Psoas muscle (tissue), 8 donors: Measurements from ENCODE around the gene APOF. TPM values are rescaled to one million over a fixed set of nuclear protein-coding genes. Genes with fewer than 3 reads are reported as not detected.

ENCODE experiments used
- ATAC-seq, 4 donors: fragments of 200-7000 bp; cut with Tn5 transposase; one replicate each; pipeline ENCODE4 v1.9.1; 2020; ENCODE audit warnings: moderate library complexity in 3 of 4, mild to moderate bottlenecking in 2 of 4
- DNase-seq, 2 donors: peaks; one replicate each; pipeline ENCODE4 v3.0.0-alpha.2; 2020
- H3K27ac ChIP-seq: fragments of 200-600 bp; one replicate; pipeline ENCODE4 v1.8.0; 2022
- H3K27me3 ChIP-seq, 3 donors: fragments of 200-600 bp in 1 of 3; one replicate each; pipeline versions ENCODE4 v1.6.1 to v1.8.0; 2013 to 2022; ENCODE audit warnings: low read length in 2 of 3, mild to moderate bottlenecking in 2 of 3, moderate library complexity in 1 of 3; ENCODE audit not compliant: insufficient read depth in 3 of 3
- H3K36me3 ChIP-seq, 2 donors: fragments of 200-600 bp in 1 of 2; one replicate each; pipeline versions ENCODE4 v1.6.1 to v1.8.0; 2013 to 2022; ENCODE audit warnings: low read depth in 1 of 2, mild to moderate bottlenecking in 1 of 2, moderate library complexity in 1 of 2; ENCODE audit not compliant: insufficient read depth in 1 of 2
- H3K4me1 ChIP-seq: fragments of 200-600 bp; one replicate; pipeline ENCODE4 v1.8.0; 2022
- H3K4me3 ChIP-seq: fragments of 200-600 bp; one replicate; pipeline ENCODE4 v1.8.0; 2022; ENCODE audit warnings: mild to moderate bottlenecking
- H3K9me3 ChIP-seq: fragments of 200-600 bp; one replicate; pipeline ENCODE4 v1.8.0; 2022
- WGBS, 3 donors: extraction: QIAGEN DNeasy Blood & Tissue Kit; methylation state at CpG; one replicate each; pipeline versions ENCODE4 v1.1.6 to v1.1.7; 2013; 5-methylcytosine and 5-hydroxymethylcytosine counted together
- intact Hi-C, 2 donors: fragments of 100-400 bp; cut with DNase I; formaldehyde crosslinking; loops; one replicate each; pipeline versions ENCODE4 v1.11.0 to v1.14.2; 2022
- polyA plus RNA-seq, 3 donors: library from polyadenylated mRNA; stranded (reverse); fragments of 200-250 nt; gene quantifications; one replicate each; pipeline ENCODE4 v1.2.3, GENCODE V29; 2013
- total RNA-seq, 4 donors: library from RNA; stranded (reverse); fragmentation: NEBNext Ultra II Directional in 2 of 4; extraction: Animal tissue kit (Norgen Biotek cat#: 25700) in 2 of 4; gene quantifications; one replicate each; pipeline versions ENCODE4 v1.2.1 to v1.2.4, GENCODE V29; 2021 to 2023
- TF ChIP-seq, protein P1 (sequence below): fragments of 200-600 bp; IDR thresholded peaks from one replicate; pipeline ENCODE4 v1.8.0; 2022; ENCODE audit warnings: antibody characterized with exemption
- donor health status: healthy with polysubstance abuse.
- donor health status: DM: no; HTN: no; CAD: no; lungs with moderate emphysema.
- donor health status: Bipolar disorder and iron deficiency.
- donor health status: healthy.
- donor health status: DM: yes; HTN: yes; CAD: no.
- donor health status: DM: no; HTN: no; CAD: no.
- donor health status: DM: no; HTN: no; CAD: no.
- donor health status: DM: yes; HTN: yes; CAD: no.

Gene APOF
- total and polyA plus RNA-seq, 7 donors: not detected

DNA sequence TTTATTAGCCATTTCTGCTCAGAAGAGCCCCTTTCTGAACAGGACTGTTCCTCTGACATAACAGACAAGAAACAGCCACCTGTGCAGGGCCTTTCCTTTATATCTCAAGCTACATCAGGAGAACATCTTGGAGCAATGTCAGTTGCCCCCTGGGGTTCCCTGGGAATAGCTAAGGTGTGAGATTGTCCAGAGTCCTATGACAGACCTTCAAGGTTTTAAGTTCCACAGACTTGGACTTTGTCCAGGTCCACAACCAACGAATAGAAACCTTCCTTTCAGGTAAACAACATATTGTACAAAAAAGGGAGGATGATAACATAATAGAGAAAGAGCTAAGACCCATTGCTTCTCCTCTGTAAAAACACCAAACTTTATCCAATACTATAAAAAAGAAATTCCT, 21.0 kb downstream of the APOF start:
- intact Hi-C loops: no loop called here
- Histone ChIP-seq H3K27me3 (no peaks in the 10 kb centered on the region), H3K4me3 (no peak overlapping the region), H3K4me1 (no peaks in the 10 kb centered on the region), H3K36me3 (peaks cover 6 to 56% of the 10 kb centered on the region in 2 donors), H3K9me3 (no peaks in the 10 kb centered on the region), H3K27ac (no peak overlapping the region)
- WGBS, 3 donors: 14 to 58% (median 27%) methylated on average over 1 of the region's 1 CpG
- ATAC-seq (no peak), DNase-seq (no peak)
- TF ChIP-seq, protein P1, sequence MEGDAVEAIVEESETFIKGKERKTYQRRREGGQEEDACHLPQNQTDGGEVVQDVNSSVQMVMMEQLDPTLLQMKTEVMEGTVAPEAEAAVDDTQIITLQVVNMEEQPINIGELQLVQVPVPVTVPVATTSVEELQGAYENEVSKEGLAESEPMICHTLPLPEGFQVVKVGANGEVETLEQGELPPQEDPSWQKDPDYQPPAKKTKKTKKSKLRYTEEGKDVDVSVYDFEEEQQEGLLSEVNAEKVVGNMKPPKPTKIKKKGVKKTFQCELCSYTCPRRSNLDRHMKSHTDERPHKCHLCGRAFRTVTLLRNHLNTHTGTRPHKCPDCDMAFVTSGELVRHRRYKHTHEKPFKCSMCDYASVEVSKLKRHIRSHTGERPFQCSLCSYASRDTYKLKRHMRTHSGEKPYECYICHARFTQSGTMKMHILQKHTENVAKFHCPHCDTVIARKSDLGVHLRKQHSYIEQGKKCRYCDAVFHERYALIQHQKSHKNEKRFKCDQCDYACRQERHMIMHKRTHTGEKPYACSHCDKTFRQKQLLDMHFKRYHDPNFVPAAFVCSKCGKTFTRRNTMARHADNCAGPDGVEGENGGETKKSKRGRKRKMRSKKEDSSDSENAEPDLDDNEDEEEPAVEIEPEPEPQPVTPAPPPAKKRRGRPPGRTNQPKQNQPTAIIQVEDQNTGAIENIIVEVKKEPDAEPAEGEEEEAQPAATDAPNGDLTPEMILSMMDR: no peak

DNA sequence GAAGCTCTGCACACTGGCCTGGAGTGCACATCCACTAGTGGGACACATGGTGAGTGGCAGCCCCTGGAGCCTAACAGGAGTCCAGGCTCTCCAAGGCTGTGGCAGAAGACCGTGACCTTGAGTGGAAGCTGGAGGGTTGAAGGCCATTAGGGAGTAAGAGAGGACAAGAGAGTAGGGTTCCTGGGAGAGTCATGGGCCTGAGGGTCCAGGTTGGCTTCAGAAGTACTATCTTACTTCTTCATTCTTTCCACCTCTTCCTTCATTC, 23.6 kb downstream of the APOF start:
- H3K4me3 ChIP-seq: no peak overlapping the region
- H3K27ac ChIP-seq: no peak overlapping the region
- WGBS, 3 donors: 81 to 92% (median 91%) methylated on average over 1 of the region's 1 CpG
- intact Hi-C loops: loop anchor here in 1 of 2 donors (10.0 kb wide), 1 partner anchor 126 kb away; the partner anchor contains the start of gene SPRYD4
- no peak for DNase-seq
- H3K27me3 ChIP-seq: no peaks in the 10 kb centered on the region
- TF ChIP-seq, protein P1: no peak
- no peaks in the 10 kb centered on the region for H3K9me3 ChIP-seq
- H3K4me1 ChIP-seq: no peaks in the 10 kb centered on the region
- ATAC-seq: no peak
- H3K36me3 ChIP-seq: peaks cover 4 to 30% of the 10 kb centered on the region in 2 donors

GRCh38 chr12:56338308-56339157, 24.1 kb downstream of the APOF start, which contains the start of gene IL23A:
IL23A (plus strand) TSS chr12:56338884; CDS start chr12:56339045, 161 bp downstream.
- Histone ChIP-seq H3K4me3 (no peak within 1 kb of the TSS), H3K4me1 (no peaks in the 10 kb centered on the region), H3K36me3 (peaks cover 4 to 25% of the 10 kb centered on the region in 2 donors), H3K9me3 (no peaks in the 10 kb centered on the region), H3K27me3 (no peaks in the 10 kb centered on the region), H3K27ac (no peak within 1 kb of the TSS)
- WGBS, 3 donors: 37 to 45% (median 38%) methylated on average over 9 of the region's 9 CpGs
- DNase-seq (no peak), ATAC-seq (no peak)
- intact Hi-C loops: loop anchor here in 1 of 2 donors (10.0 kb wide), 1 partner anchor 126 kb away; the partner anchor contains the start of gene SPRYD4
- TF ChIP-seq, protein P1: no peak

GRCh38 chr12:56337753-56338251, 24.9 kb downstream of the APOF start:
- WGBS, 3 donors: 81 to 84% (median 81%) methylated on average over 8 of the region's 8 CpGs
- no peak for DNase-seq
- Histone ChIP-seq H3K27me3 (no peaks in the 10 kb centered on the region), H3K36me3 (peaks cover 4 to 18% of the 10 kb centered on the region in 2 donors), H3K4me1 (peaks cover 4% of the 10 kb centered on the region), H3K27ac (no peak overlapping the region), H3K9me3 (no peaks in the 10 kb centered on the region), H3K4me3 (no peak overlapping the region)
- intact Hi-C loops: loop anchor here in 1 of 2 donors (10.0 kb wide), 1 partner anchor 127 kb away; the partner anchor contains the start of gene SPRYD4
- no peak for ATAC-seq
- TF ChIP-seq, protein P1: no peak
